Pons (tissue), 1 donor: ENCODE measurements around the gene GPBP1L1.
"Not testable (repeated sequence)": the region's sequence is repeated elsewhere in the genome, so short reads cannot be mapped to it uniquely, and the experiment has no call there.

Experiments
- DNase-seq: peaks from one replicate; pipeline ENCODE4 v3.0.0-alpha.2; 2016; ENCODE audit warnings: low spot score

Gene GPBP1L1

GRCh38 chr1:45679123-45679522 is 7.2 kb downstream of the GPBP1L1 start:
- DNase-seq: peak; percentile 34

- no peak for DNase-seq
These were observed 7.8 kb downstream of the GPBP1L1 start for GRCh38 chr1:45678489-45678888.

DNA sequence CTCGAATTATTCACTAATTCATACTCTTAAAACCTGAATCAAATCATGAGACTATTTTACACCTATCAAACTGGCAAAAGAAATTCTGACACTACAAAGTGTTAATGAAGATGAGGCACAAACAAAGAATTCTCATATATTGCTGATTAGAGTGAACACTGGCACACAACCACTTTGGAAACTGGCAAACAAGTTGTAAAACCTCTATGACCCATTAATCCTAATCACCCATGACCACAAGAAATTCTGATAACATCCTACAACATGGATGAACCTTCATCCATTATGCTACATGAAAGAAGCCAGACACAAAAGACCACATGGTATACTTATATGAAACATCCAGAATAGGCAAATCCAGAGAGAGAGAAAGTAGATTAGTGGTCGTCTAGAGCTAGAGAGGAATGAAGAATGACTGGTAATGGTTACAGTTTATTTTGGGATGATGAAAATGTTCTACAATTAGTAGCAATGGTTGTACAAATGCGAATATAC is 8.5 kb downstream of the GPBP1L1 start:
- DNase-seq: no peak

DNA sequence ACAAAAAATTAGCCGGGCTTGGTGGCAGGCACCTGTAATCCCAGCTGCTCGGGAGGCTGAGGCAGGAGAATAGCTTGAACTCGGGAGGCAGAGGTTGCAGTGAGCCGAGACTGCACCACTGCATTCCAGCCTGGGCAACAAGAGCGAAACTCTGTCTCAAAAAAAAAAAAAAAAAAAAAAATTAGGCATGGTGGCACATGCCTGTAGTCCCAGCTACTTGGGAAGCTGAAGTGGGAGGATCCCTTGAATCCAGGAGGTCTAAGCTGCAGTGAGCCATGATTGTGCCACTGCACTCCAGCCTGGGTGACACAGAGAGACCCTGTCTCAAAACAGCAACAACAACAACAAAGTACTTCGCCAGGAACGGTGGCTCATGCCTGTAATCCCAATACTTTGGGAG is 9.8 kb downstream of the GPBP1L1 start:
- not testable (repeated sequence) for DNase-seq

DNA sequence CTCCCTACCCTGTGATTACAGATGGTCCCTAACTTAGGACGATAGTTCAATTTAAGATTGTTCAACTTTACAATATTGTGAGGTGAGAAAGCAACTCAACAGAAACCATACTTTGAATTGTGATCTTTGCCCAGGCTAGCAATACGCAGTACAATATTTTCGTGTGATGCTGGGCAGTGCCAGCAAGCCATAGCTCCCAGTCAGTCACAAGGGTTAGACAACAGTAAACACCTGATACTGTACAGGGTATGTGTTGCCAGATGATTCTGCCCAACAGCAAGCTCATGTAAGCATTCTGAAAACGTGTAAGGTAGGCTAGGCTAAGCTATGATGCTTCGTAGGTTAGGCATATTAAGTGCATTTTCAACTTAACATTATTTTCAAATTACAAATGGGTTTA is 11.9 kb downstream of the GPBP1L1 start:
- no peak for DNase-seq

- DNase-seq: no peak
These were observed 12.4 kb downstream of the GPBP1L1 start for GRCh38 chr1:45673956-45674355.

- DNase-seq: no peak
These were observed 16.3 kb downstream of the GPBP1L1 start for GRCh38 chr1:45669859-45670655.

DNA sequence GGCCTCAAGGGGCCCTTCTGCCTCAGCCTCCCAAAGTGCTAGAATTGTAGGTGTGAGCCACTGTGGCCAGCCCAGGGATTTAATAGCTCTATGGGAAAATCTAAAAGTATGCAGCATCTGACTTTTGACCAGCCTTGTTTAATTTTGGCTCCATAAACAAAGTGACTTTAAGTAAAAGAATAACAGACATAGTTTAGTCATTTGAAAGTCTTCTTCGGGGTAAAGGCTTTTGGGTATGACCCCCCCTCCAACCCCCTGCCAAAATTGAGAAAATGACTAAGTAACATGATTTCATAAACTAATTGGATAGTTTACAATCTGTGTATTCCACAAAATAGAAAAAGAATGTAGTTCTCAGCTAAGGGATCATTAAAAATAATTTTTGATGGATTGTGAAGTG is 17.0 kb downstream of the GPBP1L1 start:
- no peak for DNase-seq

DNA sequence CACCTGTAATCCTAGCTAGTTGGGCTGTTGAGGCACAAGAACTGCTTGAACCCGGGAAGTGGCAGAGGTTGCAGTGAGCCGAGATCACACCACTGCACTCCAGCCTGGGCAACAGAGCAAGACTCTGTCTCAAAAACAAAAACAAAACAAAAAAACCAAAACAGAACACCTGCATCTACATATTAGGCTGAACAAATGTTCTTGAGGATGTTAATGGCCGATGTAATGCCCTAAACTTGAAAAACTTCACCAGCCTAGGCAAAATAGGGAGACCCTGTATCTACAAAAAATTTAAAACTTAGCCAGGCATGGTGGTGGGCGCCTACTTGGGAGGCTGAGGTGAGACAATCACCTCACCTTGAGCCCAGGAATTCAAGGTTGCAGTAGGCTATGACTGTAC is 17.8 kb downstream of the GPBP1L1 start:
- no peak for DNase-seq

- DNase-seq: no peak
These were observed 18.8 kb downstream of the GPBP1L1 start for GRCh38 chr1:45667321-45668111.

DNA sequence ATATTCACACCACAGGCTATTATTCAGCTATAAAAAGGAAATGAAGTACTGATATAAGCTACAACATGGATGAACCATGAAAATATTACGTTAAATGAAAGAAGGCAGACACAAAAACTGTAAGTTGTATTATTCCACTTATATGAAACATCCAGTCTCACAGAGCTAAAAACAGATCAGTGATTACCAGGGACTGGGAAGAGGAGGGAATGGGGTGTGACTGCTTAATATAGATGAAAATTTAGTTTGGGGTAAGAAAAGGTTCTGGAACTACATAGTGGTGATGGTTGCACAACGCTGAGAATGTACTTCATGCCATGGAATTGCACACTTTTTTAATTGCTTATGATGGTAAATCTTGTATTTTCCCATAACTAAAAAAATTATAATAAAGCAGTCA is 19.5 kb downstream of the GPBP1L1 start:
- no peak for DNase-seq

DNA sequence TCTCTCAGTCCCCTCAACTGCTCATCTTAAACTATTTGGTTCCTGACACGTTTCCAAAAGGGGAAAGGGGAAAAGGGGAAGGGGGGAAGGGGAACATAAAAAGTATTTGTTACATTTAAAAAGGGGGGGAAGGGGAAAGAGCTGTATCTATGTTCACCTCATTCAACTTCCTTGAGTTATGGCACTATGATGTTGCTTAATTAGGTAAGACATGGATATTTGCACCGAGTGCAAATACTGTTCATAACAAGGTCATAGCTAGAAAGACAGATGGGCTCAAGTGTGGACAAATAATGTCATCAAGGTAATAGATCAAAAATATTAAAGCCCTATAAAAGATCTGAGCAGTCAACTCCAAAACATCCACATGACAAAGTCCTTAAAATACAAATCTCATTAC is 26.0 kb downstream of the GPBP1L1 start:
- DNase-seq: no peak

DNA sequence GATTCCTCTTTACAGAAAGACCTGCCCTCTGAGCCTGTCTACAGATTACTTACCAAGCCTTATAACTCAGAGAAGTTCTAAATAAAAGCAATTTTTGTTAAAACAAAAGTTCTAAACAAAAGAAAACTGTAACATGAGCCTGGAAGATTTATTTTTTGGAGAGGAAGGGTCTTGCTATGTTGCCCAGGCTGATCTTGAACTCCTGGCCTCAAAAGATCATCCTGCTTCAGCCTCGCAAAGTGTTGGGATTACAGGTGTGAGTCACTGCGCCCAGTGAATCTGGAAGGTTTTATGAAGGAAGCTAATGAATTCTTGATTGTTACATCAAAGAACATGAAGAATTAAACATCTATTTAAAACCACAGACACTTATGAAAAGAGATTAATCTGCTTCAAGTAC is 27.1 kb downstream of the GPBP1L1 start:
- no peak for DNase-seq

GRCh38 chr1:45658171-45658570 is 28.2 kb downstream of the GPBP1L1 start:
- no peak for DNase-seq

- DNase-seq: no peak
These were observed 29.6 kb downstream of the GPBP1L1 start for GRCh38 chr1:45656573-45657226.

GRCh38 chr1:45654540-45655280 is 31.6 kb downstream of the GPBP1L1 start:
- no peak for DNase-seq

GRCh38 chr1:45647248-45648021 is 38.9 kb downstream of the GPBP1L1 start:
- DNase-seq: peak; percentile 64

DNA sequence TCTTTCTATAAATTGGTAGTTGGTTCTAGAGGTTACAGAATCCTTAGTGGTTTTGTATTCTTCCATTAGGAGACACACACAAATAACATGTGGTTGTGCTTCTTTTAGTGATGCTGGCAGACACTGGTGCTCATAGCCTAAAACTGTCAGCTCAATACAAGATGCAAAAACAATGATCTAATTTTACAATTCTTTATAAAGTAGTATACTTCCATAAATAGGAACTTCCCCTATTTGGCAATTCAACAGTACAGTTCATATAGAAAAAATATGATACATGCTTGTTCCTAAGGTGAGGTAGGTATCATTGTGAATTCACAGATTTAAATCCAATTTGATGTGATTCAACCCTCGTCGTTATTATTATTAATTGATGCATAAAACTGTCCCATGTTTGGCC is 41.7 kb downstream of the GPBP1L1 start:
- no peak for DNase-seq

- peak; percentile 78 for DNase-seq
These were observed 42.4 kb downstream of the GPBP1L1 start for GRCh38 chr1:45643978-45644377.

GRCh38 chr1:45643321-45643720 is 43.0 kb downstream of the GPBP1L1 start:
- no peak for DNase-seq

GRCh38 chr1:45640293-45640692 is 46.0 kb downstream of the GPBP1L1 start:
- DNase-seq: no peak
